MCF 10A (cell line): ENCODE results near the gene CREBBP. TPM values are rescaled to one million over a fixed set of nuclear protein-coding genes. Genes with fewer than 3 reads are reported as not detected.

Experiments used
- BruUV-seq: library from RNA; stranded (reverse); fragments of 400-500 nt; replicated peaks from 2 replicates; lab custom pipeline; 2021; lab: Mats Ljungman, UMichigan
- CTCF ChIA-PET: fragments of 300-600 bp; sonication (Branson Sonifier 250); formaldehyde crosslinking; extraction: SDS; loops from one replicate; lab custom pipeline; 2021; ENCODE audit warnings: antibody characterized with exemption, inconsistent platforms; lab: Yijun Ruan, JAX
- POLR2A ChIA-PET: fragments of 300-600, 350-650 bp; sonication (Branson Sonifier 250); formaldehyde crosslinking; extraction: SDS; loops from one replicate; lab custom pipeline; 2020; ENCODE audit warnings: antibody characterized with exemption, inconsistent platforms; lab: Yijun Ruan, JAX
- DNase-seq: peaks from one replicate; pipeline ENCODE4 v3.0.0-alpha.2; 2018; ENCODE audit not compliant: unreplicated experiment
- H3K27ac Mint-ChIP-seq: one replicate; pipeline ENCODE4 v1.8.0; 2022; ENCODE audit warnings: mild to moderate bottlenecking, low read depth, mixed read lengths; ENCODE audit not compliant: unreplicated experiment
- H3K27me3 Mint-ChIP-seq: one replicate; pipeline ENCODE4 v1.8.0; 2022; ENCODE audit warnings: mixed read lengths; ENCODE audit not compliant: insufficient read depth, unreplicated experiment
- H3K36me3 Mint-ChIP-seq: one replicate; pipeline ENCODE4 v1.8.0; 2022; ENCODE audit warnings: mild to moderate bottlenecking, moderate library complexity, mixed read lengths; ENCODE audit not compliant: insufficient read depth, unreplicated experiment
- H3K4me1 Mint-ChIP-seq: one replicate; pipeline ENCODE4 v1.8.0; 2022; ENCODE audit warnings: mixed read lengths; ENCODE audit not compliant: insufficient read depth, unreplicated experiment
- H3K4me3 Mint-ChIP-seq: one replicate; pipeline ENCODE4 v1.8.0; 2022; ENCODE audit warnings: mild to moderate bottlenecking, moderate library complexity, mixed read lengths; ENCODE audit not compliant: unreplicated experiment
- H3K9me3 Mint-ChIP-seq: one replicate; pipeline ENCODE4 v1.8.0; 2022; ENCODE audit warnings: mixed read lengths; ENCODE audit not compliant: unreplicated experiment
- CTCF ChIP-seq: fragments of 200-600 bp; IDR thresholded peaks from one replicate; pipeline ENCODE4 v1.8.0; 2022; ENCODE audit warnings: antibody characterized with exemption, mild to moderate bottlenecking; ENCODE audit not compliant: unreplicated experiment
- intact Hi-C: fragments of 100-400 bp; cut with micrococcal nuclease; formaldehyde crosslinking; loops from 2 replicates; pipeline ENCODE4 v1.14.1; 2022
- total RNA-seq: library from RNA; stranded (reverse); gene quantifications from 2 replicates; pipeline ENCODE4 v1.2.3, GENCODE V29; 2022

The CREBBP gene
- total RNA-seq, 1 experiment from 2014 or later, result 74.0 TPM

DNA sequence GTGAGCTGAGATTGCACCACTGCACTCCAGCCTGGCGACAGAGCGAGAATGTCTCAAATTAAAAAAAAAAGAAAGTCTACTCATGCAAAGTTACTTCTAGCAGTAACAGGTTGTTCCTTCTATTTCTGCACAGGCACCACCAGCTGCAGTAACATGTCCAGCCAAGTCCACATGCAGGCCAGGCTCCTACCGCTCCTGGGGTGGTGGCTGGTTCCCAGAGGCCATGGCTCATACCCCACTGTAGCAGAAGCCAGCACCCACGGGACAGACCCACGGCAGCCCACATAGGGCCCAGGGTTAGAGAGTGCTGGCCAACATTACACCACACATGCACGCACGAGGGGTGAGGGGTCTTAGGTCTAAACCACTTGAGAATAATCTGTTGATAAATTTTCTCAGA, 136.5 kb downstream of the CREBBP start:
- intact Hi-C loops, result no loop called here
- Mint-ChIP-seq H3K27me3 (no peaks in the 10 kb centered on the region), H3K27ac (no peak overlapping the region)

GRCh38 chr16:3740934-3741333, 139.6 kb downstream of the CREBBP start:
- no peaks in the 10 kb centered on the region for H3K9me3 Mint-ChIP-seq
- H3K36me3 Mint-ChIP-seq, result peaks cover 99% of the 10 kb centered on the region
- H3K4me3 Mint-ChIP-seq, result no peak overlapping the region

More for the DNA sequence above, 136.5 kb downstream of the CREBBP start:
- no peak overlapping the region for H3K4me3 Mint-ChIP-seq
- no TSS peak for BruUV-seq
- TF ChIP-seq CTCF, result no peak
- peaks cover 93% of the 10 kb centered on the region for H3K36me3 Mint-ChIP-seq
- POLR2A ChIA-PET, result interaction anchor here (1.3 kb wide), 1 partner anchor 9 kb away, joined by 5 read pairs; no protein-coding TSS in a partner anchor
- DNase-seq, result no peak
- CTCF ChIA-PET, result interaction anchor here (0.7 to 0.9 kb wide), 2 partner anchors 53 to 324 kb away, joined by 4 to 5 read pairs; no protein-coding TSS in a partner anchor
- no peaks in the 10 kb centered on the region for H3K9me3 Mint-ChIP-seq
- H3K4me1 Mint-ChIP-seq, result no peaks in the 10 kb centered on the region

DNA sequence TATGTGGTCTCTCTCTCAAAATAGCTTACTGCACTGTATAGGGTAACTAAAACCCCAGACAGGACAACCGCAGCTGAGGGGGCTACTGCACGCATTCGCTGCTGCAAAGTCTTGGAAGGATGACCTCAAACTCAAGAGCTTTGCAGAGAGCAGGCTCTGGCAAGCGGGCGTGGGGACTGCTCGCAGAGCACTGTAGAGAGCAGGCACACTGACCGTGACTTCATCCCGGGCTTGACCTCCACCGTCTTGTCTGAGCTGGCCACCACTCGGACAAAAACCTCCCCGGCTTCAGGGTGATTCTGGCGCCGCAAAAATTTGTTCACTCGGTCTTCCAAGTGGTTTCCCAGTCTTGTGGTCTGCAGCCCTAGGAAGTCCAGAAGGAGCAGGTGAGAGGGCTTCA, 140.3 kb downstream of the CREBBP start:
- H3K4me1 Mint-ChIP-seq, result no peaks in the 10 kb centered on the region
- BruUV-seq, result no TSS peak

More at GRCh38 chr16:3740934-3741333, 139.6 kb downstream of the CREBBP start:
- no peaks in the 10 kb centered on the region for H3K27me3 Mint-ChIP-seq
- DNase-seq, result no peak
- CTCF ChIA-PET, result interaction anchor here (0.7 to 1.1 kb wide), 2 partner anchors 28 to 82 kb away, joined by 4 to 5 read pairs; no protein-coding TSS in a partner anchor
- H3K4me1 Mint-ChIP-seq, result no peaks in the 10 kb centered on the region
- no peak overlapping the region for H3K27ac Mint-ChIP-seq
- no TSS peak for BruUV-seq
- intact Hi-C loops, result no loop called here
- no peak for TF ChIP-seq CTCF
- POLR2A ChIA-PET, result interaction anchor here (1.1 kb wide), 1 partner anchor 24 kb away, joined by 3 read pairs; the partner anchor contains the start of gene TRAP1

DNA sequence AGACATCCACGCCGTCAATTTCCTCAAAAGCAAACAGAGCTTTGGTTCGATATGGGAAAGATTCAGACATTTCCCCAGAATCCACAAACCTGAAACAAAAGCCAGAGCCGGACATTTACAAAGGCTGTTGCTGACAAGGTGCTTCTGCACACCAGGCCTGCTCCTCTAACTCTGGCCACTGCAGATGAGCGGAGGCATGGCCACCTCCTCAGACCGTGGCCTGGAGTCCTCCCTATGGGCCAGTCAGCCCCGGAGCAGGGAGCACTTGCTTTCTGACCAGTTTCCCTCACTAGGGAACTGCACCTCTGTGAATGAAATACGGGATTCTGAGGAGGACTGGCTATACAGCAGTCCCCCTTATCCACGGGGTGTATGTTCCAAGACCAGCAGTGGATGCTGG, 140.9 kb downstream of the CREBBP start:
- intact Hi-C loops, result no loop called here
- peaks cover 97% of the 10 kb centered on the region for H3K36me3 Mint-ChIP-seq
- H3K9me3 Mint-ChIP-seq, result no peaks in the 10 kb centered on the region
- no peak overlapping the region for H3K27ac Mint-ChIP-seq
- no peaks in the 10 kb centered on the region for H3K4me1 Mint-ChIP-seq
- POLR2A ChIA-PET, result no interaction called here
- no peaks in the 10 kb centered on the region for H3K27me3 Mint-ChIP-seq
- CTCF ChIA-PET, result interaction anchor here (0.6 to 0.7 kb wide), 2 partner anchors 106 to 249 kb away, joined by 3 read pairs; no protein-coding TSS in a partner anchor
- no peak for DNase-seq
- no peak overlapping the region for H3K4me3 Mint-ChIP-seq
- no TSS peak for BruUV-seq
- no peak for TF ChIP-seq CTCF

More for the DNA sequence above, 140.3 kb downstream of the CREBBP start:
- Mint-ChIP-seq H3K9me3 (no peaks in the 10 kb centered on the region), H3K36me3 (peaks cover 97% of the 10 kb centered on the region), H3K27me3 (no peaks in the 10 kb centered on the region), H3K27ac (no peak overlapping the region), H3K4me3 (no peak overlapping the region)
- CTCF ChIA-PET, result interaction anchor here (0.7 kb wide), 1 partner anchor 249 kb away, joined by 3 read pairs; no protein-coding TSS in a partner anchor
- intact Hi-C loops, result no loop called here
- DNase-seq, result no peak
- no peak for TF ChIP-seq CTCF
- POLR2A ChIA-PET, result no interaction called here
